Lower leg skin (tissue), 4 donors: Measurements from ENCODE around the gene GNLY. TPM values are rescaled to one million over a fixed set of nuclear protein-coding genes. Genes with fewer than 3 reads are reported as not detected.

Experiments used
- DNase-seq, 2 donors: peaks; one replicate each; pipeline ENCODE4 v3.0.0-alpha.2; 2019; ENCODE audit warnings: low spot score in 2 of 2
- H3K4me3 ChIP-seq: fragments of 200-600 bp; sonication (generic); 2 replicates; pipeline ENCODE4 v1.5.1; 2017; ENCODE audit warnings: mild to moderate bottlenecking, low read depth; ENCODE audit not compliant: poor library complexity, severe bottlenecking
- CTCF ChIP-seq, 3 donors: fragments of 450-650 bp; IDR thresholded peaks; one replicate each; pipeline ENCODE4 v1.5.1; 2016; ENCODE audit warnings: antibody characterized with exemption in 3 of 3, mild to moderate bottlenecking in 3 of 3, moderate library complexity in 2 of 3
- POLR2A ChIP-seq, 2 donors: fragments of 450-650 bp; IDR thresholded peaks; one replicate each; pipeline ENCODE4 v1.6.1; 2016 to 2017; ENCODE audit warnings: antibody characterized with exemption in 2 of 2, mild to moderate bottlenecking in 1 of 2, moderate library complexity in 1 of 2
- WGBS, 2 donors: methylation state at CpG; one replicate each; pipeline ENCODE4 v1.1.5; 2018; 5-methylcytosine and 5-hydroxymethylcytosine counted together
- intact Hi-C: fragments of 100-400 bp; cut with DNase I; formaldehyde crosslinking; loops from one replicate; pipeline ENCODE4 v1.15.0; 2023; ENCODE audit warnings: low total_unique reads
- total RNA-seq, 4 donors: library from RNA; depleted of rRNA; stranded (reverse); fragments of >200 nt; gene quantifications; one replicate each; pipeline ENCODE4 v1.1.0, GENCODE V29; 2016

The GNLY gene
- total RNA-seq, 4 donors from 2014 or later = 0.42 to 3.6 (median 1.3) TPM; not detected in 1

GRCh38 chr2:85661139-85661858 is 32.9 kb upstream of the GNLY start:
- no peak for DNase-seq
- 71 to 81% methylated on average over 10 to 11 of the region's 14 CpGs for WGBS, 2 donors
- no peak overlapping the region for H3K4me3 ChIP-seq
- intact Hi-C loops = no loop called here
- no peak for TF ChIP-seq CTCF (IDR thresholded peaks at IDR 0.05)
- TF ChIP-seq POLR2A (IDR thresholded peaks at IDR 0.05) = no peak

GRCh38 chr2:85662899-85663593 is 31.1 kb upstream of the GNLY start:
- intact Hi-C loops = no loop called here
- no peak overlapping the region for H3K4me3 ChIP-seq
- 85 to 87% methylated on average over 8 to 10 of the region's 10 CpGs for WGBS, 2 donors
- TF ChIP-seq POLR2A (IDR thresholded peaks at IDR 0.05) (no peak), CTCF (IDR thresholded peaks at IDR 0.05) (no peak)
- no peak for DNase-seq

- TF ChIP-seq CTCF (IDR thresholded peaks at IDR 0.05) = no peak
- TF ChIP-seq POLR2A (IDR thresholded peaks at IDR 0.05) = no peak
- intact Hi-C loops = no loop called here
- peak in 1 of 2 donors; percentile 32 for DNase-seq
- no peak overlapping the region for H3K4me3 ChIP-seq
- 93 to 99% methylated on average over 6 to 17 of the region's 23 CpGs for WGBS, 2 donors
These were observed 30.3 kb upstream of the GNLY start for GRCh38 chr2:85663594-85664565.

GRCh38 chr2:85665264-85665937 is 28.8 kb upstream of the GNLY start:
- intact Hi-C loops = no loop called here
- 81 to 87% methylated on average over 8 to 11 of the region's 11 CpGs for WGBS, 2 donors
- TF ChIP-seq POLR2A (IDR thresholded peaks at IDR 0.05) (no peak), CTCF (IDR thresholded peaks at IDR 0.05) (no peak)
- H3K4me3 ChIP-seq = no peak overlapping the region
- DNase-seq = peak in 1 of 2 donors; percentile 65

- no peak overlapping the region for H3K4me3 ChIP-seq
- DNase-seq = peak in 1 of 2 donors; percentile 66
- no peak for TF ChIP-seq CTCF (IDR thresholded peaks at IDR 0.05)
- TF ChIP-seq POLR2A (IDR thresholded peaks at IDR 0.05) = no peak
- intact Hi-C loops = no loop called here
- 92 to 94% methylated on average over 5 to 6 of the region's 6 CpGs for WGBS, 2 donors
These were observed 28.1 kb upstream of the GNLY start for GRCh38 chr2:85666016-85666415.
